NCI-H1048 (cell line): ENCODE measurements around the gene SDR42E1.

ENCODE experiments used
- DNase-seq: peaks from one replicate; lab custom pipeline; 2025; lab: John Stamatoyannopoulos, UW

SDR42E1 gene

DNA sequence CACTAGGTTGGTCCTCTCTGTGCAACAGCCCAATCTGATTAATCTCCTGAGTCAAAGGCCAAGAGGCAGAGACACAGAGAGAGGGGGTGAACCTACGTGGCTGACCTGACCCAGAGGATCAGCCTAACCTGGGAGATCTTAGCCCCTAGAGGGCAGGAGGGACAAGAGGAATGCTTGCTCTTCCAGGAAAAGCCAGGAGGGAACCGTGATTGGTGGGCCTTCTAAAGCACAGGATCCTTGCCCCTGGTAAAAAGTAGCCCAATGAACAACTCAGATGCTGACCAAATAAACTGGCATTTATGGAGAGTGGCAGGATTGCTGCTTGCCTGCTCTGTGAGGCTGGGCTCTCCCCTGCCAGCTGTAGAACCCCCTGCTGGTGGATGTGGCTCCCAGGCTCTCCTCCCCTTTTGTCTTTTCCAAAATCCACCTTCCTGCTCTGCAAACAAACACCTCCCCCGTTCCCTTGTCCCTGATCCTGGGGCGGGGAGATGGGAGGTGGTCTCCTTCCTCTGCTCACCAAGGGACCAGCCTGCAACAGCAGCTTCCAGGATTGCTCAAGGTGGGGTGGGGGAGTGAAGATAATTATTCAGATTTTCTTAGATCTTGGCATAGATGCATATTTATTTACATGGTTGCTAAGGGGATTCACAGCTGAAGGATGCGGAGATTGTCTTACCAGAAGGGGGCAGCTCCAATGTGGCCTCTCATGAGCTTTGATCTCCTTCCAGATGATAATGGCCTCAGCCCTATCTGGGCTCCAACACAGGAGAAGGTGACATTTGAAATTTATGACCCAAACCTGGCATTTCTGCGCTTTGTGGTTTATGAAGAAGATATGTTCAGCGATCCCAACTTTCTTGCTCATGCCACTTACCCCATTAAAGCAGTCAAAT, 71.9 kb downstream of the SDR42E1 start:
- DNase-seq = no peak
